ENCODE data around the gene HSPD1. TPM values are rescaled to one million over a fixed set of nuclear protein-coding genes. Genes with fewer than 3 reads are reported as not detected.

HSPD1 gene
- total and polyA plus RNA-seq, 2 of the 13 experiments (the other 11 are each of a cell fraction or from before 2014, with no cell fraction given): 685 to 2,610 TPM

- TF ChIP-seq HIC2 (CRISPR knock-in tag; IDR thresholded peaks at IDR 0.05; ENCODE audit: low read depth): no peak
- peak; percentile 17; the same call in 1 of the 2 replicates for TF ChIP-seq ZNF75D (CRISPR knock-in tag; IDR thresholded peaks at IDR 0.05; ENCODE audit: borderline replicate concordance)
- peak; percentile 62 for TF ChIP-seq FOXA3 (CRISPR knock-in tag; IDR thresholded peaks at IDR 0.05)
- no peak for TF ChIP-seq ASH2L (IDR thresholded peaks at IDR 0.05; ENCODE audit: insufficient read length, low read depth, low read length)
- no peak for TF ChIP-seq HNRNPL (IDR thresholded peaks at IDR 0.05; ENCODE audit: low read depth, low read length)
- TF ChIP-seq PHF8 (CRISPR knock-in tag; IDR thresholded peaks at IDR 0.05): no peak; the same call in 1 of the 2 replicates
- no peak for TF ChIP-seq ZBTB1 (CRISPR knock-in tag; IDR thresholded peaks at IDR 0.05; ENCODE audit: borderline replicate concordance)
- no peak; the same call in 1 of the 2 replicates for TF ChIP-seq RNF219 (CRISPR knock-in tag; IDR thresholded peaks at IDR 0.05)
- no peak for TF ChIP-seq ZNF740 (CRISPR knock-in tag; IDR thresholded peaks at IDR 0.05)
- TF ChIP-seq ZBTB2 (CRISPR knock-in tag; IDR thresholded peaks at IDR 0.05; ENCODE audit: low read depth): no peak
- TF ChIP-seq ZNF780A (CRISPR knock-in tag; IDR thresholded peaks at IDR 0.05): no peak
- no peak for TF ChIP-seq GLMP (CRISPR knock-in tag; IDR thresholded peaks at IDR 0.05; ENCODE audit: borderline replicate concordance)
- TF ChIP-seq SPEN (CRISPR knock-in tag; IDR thresholded peaks at IDR 0.05; ENCODE audit: low read depth): no peak
- TF ChIP-seq ZMYM3 (CRISPR knock-in tag; IDR thresholded peaks at IDR 0.05): peak; percentile 26; the same call in 1 of the 2 replicates
- TF ChIP-seq E2F2 (CRISPR knock-in tag; IDR thresholded peaks at IDR 0.05; ENCODE audit: borderline replicate concordance): no peak
- TF ChIP-seq NAIF1 (CRISPR knock-in tag; IDR thresholded peaks at IDR 0.05; ENCODE audit: borderline replicate concordance): no peak
- TF ChIP-seq RAD21 (CRISPR knock-in tag; IDR thresholded peaks at IDR 0.05): no peak
- no peak for TF ChIP-seq ZNF512 (CRISPR knock-in tag; IDR thresholded peaks at IDR 0.05)
- no peak for TF ChIP-seq ZNF567 (CRISPR knock-in tag; IDR thresholded peaks at IDR 0.05; ENCODE audit: borderline replicate concordance)
- TF ChIP-seq HNF4A (CRISPR knock-in tag; IDR thresholded peaks at IDR 0.05): 0 out of 2 replicates have a peak, but pooled peaks have one; percentile 1
Observed at GRCh38 chr2:197453914-197454398, 45.7 kb downstream of the HSPD1 start (continued).
